ENCODE results near the gene DHRS7B.

DHRS7B gene

DNA sequence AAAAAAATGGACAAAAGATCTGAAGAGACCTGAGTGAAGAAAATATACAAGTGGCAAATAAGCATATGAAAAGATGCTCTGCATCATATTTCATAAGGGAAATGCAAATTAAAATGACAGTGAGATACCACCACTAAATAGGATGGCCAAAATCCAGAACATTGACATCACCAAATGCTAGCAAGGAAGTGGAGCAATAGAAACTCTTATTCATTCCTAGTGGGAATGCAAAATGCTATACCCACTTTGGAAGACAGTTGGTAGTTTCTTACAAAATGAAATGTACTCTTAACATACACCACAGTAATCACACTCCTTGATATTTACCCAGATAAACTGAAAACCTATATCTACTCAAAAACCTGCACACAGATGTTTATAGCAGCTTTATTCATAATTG lies 33.6 kb downstream of the DHRS7B start:
- no peak for DNase-seq

DNA sequence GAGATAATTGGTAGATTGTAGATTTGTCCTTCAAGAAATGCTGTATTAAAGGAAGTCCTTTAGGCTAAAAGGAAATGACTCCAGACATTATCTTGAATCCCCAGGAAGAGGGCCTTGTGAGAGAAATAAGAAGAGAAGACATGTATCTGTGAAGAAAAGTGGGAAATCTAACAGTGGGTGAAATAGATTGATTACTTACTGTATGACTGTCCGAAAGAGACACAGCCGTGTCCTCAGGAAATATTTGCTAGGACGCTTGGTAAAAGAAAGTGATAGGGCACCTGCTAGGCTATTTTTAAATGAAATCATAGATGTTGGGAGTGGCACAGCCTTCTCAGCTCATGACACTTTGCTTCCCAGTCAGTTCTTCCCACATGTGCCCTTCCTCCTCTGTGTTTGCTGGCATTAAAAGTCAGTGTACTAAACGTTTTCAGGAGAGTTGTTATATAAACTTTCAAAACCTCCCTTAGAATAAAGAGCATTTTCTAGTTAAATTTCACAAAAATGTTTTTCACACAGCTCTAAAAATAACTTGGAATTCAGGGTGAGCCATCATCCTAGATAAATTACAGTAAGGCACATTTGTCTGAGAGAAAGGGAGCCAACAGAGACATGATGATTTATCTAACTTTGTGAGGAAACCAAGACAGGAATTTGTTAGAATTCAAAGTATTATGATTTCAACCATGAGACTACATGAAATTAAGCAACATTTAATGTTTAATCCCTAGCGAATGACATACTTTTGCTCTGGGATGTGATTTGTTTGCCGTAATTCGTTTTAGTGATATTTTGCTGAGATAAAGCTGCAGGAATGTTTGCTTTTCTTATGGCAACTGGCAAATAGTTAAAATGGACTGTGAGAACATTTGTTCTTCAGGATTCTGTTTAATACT lies 35.0 kb downstream of the DHRS7B start:
- no peak for DNase-seq

DNA sequence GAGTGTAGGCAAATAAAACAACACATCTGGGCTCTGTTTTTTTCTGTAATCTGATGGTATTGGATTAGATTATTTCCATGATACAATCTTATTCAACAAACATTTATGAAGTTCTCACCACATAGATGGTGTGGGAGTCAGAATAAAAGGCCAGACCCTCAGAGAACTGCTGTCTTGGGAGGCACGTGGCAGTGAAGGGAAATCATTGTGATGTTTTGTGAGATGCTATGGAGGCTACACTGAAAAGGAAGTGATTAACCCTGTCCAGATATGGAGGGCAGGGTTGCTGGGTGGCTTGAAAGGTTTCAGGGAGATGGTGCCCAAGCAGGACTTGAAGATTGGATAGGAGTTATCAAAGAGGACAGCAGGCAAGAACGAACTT lies 35.6 kb downstream of the DHRS7B start:
- no peak for DNase-seq

DNA sequence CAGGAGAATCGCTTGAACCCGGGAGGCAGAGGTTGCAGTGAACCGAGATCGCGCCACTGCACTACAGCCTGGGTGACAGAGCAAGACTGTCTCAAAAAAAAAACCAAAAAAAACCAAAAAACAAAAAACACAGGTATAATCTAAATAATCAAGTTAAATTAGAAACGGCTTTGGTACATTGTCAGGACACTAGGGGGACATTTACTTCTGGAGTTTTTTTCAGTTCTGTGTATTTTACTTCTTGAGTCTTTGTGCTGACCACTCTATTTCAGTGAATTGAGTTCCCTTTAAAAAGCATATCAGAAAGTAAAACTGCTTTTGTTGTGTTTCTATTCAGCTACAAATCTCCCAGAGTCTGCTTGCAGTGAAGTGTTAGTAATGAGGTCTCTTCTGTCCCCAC lies 36.3 kb downstream of the DHRS7B start:
- no peak for DNase-seq

DNA sequence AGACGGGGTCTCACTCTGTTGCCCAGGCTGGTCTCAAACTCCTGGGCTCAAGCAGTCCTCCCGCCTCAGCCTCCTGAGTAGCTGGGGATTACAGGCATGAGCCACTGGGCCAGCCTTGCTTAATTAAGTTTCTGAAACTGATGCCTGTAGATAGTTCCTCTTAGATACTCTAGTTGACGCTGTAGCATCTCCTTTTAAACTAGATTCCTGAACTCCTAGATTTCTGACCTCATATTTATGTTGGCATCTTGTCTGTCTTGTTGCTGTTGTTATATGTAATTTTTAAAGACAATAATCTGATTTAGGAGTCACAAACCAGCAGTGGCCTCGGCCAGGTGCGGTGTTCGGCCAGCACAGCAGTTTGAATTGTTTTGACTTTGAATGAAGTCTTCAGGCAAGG lies 37.5 kb downstream of the DHRS7B start:
- no peak for DNase-seq

DNA sequence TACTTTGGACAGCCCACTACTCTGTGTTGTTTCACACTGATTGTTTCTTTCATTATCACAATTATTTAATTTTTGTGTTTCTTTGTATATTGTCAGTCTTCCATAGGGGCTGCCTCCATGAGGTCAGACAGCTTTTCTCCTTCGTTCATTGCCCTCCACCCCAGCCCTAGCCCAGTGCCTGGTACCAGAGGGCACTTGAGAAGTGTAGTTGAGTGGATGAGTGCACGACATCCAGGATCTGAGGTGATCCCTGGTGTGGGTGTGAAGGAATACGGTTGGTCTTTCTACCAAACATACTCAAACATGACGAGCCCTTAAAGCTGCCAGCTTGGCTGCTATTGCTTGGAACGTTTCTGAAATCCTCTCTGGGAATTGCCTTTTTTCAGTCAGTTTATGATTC lies 37.9 kb downstream of the DHRS7B start:
- no peak for DNase-seq

DNA sequence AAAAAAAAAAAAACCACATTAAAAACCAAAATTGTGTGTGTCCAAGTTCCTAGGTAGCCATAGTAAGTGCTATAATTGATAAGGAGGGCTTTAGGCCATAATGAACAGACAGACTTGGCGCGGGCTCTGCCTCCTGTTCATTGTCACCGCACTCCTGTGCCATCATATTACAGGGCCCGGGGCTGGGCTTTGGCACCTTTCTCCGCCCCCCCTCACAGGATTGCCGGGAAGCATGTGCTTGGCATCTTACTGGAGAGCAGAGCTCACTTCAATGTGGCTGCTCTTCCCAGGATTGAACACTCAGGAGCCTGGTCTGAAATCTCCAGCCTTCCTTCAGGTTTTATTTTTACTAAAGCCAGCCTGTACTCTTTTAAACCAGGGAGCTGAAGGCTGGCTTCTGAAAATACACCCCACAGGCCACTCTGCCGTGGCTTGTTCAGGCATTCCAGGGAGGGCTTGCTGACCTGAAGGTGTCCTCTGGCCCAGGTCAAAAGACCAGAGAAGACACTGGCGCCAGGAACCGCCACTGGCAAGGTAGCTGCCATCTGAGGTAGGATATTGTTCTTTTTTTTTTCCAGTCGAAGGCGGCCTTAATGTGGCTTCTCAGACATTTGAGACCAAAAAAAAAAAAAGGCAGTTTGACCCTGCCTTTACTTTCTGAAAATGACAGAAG lies 39.3 kb downstream of the DHRS7B start:
- no peak for DNase-seq

DNA sequence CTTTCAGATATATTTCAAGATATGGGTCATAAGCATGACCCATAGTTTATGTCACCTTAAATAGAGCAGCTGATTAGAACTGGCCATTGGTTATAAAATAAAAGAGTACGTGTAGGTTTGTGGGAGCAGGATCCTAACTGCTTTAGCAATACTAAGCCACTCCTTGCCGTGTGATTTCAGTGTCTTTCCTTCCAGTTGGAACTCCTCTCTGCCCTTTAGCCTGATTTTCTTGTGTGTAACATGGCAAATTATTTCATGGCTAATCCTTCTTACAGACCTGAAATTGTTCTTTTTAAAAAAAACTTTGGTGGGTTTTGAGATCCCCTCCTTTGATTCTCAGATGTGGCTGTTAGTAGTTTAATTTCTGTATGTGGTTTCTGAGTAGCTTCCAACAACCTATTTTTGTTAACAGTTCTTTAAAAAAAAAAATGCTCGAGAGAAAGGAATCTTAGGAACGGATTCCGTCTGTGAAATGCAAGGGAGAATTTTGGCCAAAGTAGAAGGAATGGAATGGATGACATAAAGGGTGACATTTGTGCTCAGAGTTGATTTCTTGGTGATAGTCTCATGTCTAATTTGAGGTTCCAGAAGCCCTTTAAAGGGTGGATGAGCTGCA lies 39.9 kb downstream of the DHRS7B start:
- no peak for DNase-seq

DNA sequence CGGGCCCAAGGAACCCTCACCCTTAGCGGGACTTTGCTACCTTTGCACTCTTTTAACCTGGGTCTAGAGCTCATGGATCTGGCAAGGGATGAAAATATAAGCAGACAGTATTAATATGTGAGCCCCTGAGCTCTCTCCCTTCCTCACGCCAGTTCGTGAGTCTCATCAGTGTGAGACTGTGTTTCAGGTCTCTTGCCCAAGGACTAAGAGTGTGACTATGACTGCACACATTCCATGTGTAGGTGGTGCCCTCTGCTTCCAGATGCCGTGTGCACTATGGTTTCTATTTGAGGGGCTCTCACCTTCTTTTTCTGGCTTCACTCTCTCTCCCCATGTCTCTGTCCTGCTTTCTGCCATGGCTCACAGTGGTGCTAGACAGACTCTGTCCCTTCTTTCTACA lies 40.5 kb downstream of the DHRS7B start:
- DNase-seq: no peak

DNA sequence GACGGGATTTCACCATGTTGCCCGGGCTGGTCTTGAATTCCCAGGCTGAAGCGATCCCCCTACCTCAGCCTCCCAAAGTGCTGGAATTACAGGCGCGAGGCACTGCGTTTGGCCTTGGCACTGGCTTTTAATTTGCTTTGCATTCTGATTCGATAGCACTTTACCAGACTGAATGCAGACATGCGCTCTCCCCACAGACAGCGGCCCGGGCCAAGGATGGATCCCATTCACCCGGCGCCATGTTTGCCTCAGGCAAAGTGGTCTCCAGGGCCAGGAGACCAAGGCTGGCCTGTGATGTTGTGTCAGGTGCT lies 41.7 kb downstream of the DHRS7B start:
- no peak for DNase-seq

DNA sequence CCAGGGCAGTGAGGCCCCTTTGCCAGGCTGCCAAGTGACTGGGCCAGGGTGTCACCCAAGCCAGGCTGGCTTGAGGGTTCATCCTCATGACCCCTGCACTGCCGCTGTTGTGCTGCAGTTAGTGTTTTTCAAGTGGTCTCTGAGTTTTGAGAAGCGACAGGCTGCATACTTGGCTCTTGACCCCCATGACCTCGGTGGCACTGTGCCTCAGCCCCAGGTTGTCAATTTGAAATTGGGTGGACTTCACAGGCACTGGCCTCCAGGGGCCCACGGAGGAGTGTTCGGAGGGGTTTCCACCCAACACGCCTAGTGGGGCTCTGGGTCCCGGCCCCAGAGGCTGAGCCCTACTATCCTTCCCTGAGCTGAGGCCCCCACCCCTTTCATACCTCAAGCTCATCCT lies 42.7 kb downstream of the DHRS7B start:
- DNase-seq: no peak

DNA sequence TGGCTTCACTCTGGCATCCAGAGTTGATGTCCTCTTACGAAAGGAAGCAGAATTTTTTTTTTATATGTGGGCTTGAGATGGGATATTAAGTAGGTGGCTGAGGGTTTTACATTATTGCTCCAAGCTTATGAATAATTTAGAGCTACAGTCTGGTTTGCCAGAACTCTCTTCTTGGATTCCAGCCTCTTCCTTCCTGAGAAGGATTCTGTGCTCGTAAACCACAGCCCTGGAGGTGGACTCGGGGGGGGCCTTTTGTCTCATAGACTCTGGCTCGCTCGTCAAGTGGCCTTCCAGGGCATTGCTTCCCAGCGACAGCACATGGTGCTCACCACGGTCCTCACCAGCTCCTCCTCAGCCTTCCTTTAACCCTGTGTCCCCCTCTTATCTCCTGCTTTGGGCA lies 44.0 kb downstream of the DHRS7B start:
- no peak for DNase-seq

DNA sequence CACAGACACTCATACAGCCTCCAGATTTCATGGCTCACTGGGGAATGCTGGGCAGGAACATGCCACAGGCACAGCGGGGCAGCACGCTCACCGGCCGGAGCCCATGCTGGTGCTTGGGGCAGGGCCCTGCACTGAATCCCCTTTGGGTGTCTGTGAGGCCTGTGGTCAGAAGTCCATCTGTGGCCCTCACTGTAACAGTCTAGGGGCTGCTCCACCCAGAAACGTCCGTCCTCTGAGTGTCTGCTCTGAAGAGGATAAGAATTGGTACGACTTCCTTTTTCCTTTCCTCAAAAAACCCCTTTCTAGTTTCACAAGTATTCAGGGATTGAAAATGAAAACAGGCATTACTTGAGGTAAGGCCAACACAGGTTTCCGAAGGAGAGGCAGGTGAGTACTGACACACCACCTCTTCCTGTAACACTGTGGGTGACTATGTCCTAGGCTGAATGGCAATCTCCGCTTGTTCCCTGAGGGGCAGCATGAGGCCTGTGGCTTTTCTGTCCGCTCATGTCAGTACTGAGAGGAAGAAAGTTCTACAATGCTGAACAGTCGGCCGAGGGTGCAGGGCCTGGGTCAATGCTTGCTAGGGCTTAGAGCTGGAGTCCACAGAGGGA lies 44.7 kb downstream of the DHRS7B start:
- DNase-seq: no peak

DNA sequence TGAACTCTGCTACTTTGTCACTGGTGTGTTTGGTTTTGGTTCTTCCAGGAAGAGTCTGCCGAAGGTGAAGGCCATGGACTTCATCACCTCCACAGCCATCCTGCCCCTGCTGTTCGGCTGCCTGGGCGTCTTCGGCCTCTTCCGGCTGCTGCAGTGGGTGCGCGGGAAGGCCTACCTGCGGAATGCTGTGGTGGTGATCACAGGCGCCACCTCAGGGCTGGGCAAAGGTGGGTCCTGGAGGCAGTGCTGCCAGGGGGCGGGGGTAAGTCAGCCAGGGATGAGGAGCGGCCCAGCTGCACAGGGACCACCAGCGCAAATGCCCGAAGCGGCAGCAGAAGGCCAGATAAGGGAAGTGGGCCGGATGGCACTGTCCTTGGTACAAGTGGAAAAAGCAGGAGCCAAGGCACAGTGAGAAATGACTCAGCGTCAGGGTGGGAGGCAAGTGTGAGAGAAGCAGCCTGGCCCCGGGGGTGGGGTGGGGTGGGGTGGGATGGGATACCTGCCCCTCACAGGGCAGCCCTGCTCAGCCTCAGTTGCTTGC lies 45.3 kb downstream of the DHRS7B start:
- DNase-seq: no peak

DNA sequence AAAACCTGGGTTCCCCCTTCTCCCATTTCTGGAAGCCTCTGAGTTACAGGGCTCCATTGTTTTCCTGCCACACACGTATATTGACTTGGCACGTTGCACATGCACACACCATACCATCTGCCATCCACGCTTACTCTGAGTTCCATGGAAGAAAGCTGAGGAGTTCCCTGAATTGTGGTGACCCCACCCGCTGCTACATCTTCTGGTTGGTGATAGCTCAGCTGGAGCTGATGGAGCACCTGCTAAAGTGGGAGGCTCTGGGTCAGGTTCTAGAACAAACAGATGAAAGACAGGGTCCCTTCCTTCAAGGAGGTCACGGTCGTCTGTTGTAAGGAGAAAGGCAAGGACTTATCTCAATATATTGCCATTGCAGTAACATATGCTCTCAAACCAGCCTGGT lies 46.1 kb downstream of the DHRS7B start:
- no peak for DNase-seq

DNA sequence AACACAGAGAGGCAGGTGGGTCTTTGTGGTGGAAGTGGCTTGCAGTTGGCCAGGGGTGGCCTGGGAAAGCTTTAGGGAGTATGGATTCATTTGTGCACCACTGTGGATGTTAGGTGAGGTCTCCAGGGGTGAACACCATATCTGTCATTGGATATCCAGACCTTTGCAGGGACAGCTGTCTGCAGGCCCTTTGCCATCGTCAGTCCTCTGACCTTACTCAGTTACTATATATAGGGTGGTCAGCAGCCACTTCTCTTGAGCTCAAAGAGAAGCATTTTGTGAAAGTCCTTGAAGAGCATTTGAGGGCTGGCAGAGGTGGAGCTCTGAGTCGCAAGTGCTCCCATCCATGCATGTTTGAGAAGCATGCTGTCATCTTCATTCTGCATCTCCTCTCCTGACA lies 46.8 kb downstream of the DHRS7B start:
- DNase-seq: no peak

DNA sequence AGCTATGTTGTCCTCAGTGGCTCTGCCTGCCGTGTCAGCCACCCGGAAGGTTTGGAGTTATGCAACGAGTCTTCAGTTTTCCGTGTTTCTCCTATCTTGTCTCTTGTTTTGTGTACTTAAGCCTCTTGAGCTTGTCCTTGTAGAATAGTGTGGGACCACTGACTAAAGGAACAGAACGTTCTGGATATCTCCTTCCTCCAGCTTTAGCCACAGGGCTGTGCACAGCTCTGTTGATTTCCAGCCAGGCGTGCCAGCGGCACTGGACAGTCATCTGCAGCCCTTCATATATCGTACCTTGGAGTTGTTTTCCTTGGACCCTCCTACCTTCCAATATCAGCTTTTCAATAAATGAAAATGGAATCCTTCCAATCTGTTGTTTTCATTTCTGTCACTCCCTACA lies 47.4 kb downstream of the DHRS7B start:
- no peak for DNase-seq

DNA sequence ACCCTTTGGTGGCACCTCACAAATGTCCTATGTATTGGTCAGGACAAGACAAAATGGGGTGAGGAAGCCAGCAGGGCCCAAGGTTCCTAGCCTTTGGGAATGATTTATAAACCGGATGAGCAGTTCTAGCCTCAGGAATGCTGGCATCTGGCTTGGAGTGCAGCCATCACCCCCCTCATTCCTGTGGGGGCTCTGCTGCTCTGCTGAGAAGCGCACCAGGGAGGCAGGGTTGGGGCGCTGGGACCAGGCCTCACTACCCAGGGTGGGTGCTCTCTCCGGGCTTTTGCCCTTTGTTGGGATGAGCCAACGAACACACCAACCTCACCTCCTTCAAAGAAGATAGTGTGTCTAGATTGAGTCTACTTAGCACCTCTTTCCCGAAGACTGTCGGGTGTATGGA lies 47.9 kb downstream of the DHRS7B start:
- no peak for DNase-seq

DNA sequence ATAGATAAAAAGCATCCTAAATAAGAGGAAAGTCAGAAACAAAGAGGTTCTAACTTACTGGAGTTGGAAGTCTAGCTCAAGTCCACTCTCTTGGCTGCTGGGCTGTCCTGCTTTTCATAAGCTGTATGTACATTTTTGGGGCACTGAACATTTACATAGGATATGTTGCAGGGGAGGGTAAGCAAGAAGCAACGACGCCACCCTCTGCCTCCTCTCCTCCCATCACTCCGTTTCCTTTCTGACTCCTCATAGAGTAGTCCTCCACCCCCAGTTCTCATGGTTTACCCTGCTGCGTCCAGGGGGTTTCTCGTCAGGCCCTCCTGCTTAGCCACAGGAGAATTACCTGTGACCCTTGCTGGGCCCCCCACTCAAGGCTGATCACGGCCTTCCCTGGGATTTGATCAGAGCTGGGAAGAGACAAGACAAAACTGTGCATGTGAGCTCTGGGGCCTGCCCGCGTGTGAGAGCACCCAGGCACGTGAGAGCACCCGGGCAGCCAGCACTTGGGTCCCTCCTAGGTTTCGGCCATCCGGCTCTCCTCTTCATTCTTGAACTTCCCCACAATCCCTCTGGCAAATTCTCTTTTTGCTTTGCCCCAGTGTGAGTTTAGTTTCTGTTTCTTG lies 50.1 kb downstream of the DHRS7B start:
- DNase-seq: no peak

DNA sequence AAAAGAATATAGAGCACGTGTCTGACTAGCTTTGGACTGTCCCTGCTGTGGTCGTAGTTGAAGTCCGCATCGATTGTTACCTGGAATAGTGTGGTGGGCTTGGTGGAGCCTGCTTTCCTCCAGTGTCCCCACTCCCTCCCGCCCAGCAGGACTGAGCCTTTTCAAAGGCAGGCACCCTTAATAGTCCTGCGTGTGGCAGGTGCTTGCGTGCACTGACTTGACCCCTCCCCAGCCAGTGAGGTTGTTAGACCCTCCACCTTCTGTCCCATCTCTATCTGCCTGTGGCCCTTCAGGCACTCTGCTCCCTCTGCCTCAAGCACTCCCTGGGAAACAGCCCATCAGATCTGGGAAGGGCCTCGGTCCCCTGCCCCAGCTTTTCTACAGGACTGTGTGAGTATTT lies 50.6 kb downstream of the DHRS7B start:
- no peak for DNase-seq

DNA sequence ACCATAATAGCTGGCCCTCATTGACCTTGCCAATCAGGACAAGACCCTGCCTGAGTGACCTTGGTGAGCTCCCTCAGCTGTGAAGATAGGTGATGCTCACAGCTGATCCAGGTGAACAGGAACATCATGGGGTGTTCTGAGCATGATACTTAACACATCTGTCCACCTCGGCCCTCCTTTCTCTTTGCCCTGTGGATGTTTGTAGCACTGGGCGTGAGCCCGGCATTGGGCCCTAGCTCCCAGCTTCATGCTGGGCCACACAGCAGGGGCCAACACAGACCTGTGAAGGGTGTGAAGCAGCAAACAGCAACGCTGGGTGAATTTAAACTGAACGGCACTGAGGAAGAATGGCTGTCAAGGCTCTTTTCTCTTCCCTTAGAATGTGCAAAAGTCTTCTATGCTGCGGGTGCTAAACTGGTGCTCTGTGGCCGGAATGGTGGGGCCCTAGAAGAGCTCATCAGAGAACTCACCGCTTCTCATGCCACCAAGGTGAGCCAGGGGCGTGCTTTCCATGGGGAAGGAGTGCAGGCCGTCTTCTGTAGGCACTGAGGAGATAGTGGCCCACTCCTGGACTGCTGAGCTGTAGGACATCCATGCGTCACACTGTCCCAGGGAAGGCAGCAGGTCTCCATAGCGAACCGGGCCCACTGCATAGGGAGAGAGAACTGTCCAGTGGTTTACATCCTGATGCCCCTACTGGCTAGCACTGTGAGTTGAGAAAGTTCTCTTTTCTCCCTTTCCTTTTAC lies 51.3 kb downstream of the DHRS7B start:
- no peak for DNase-seq

DNA sequence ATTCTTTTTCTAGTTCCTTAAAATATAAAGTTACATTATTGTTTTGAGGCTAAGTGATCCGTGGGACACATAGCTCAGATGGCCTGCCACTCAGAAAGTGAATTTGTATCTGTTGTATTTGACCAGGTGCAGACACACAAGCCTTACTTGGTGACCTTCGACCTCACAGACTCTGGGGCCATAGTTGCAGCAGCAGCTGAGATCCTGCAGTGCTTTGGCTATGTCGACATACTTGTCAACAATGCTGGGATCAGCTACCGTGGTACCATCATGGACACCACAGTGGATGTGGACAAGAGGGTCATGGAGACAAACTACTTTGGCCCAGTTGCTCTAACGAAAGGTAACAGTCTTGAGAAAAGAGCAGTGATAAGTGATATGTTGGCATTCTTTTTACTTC lies 56.7 kb downstream of the DHRS7B start:
- no peak for DNase-seq

Data from activated T-cell treated with anti-CD3 and anti-CD28 coated beads for 4 hours (primary cell).